Ascending aorta (tissue), 2 donors: Measurements from ENCODE around the gene CTCFL. TPM values are rescaled to one million over a fixed set of nuclear protein-coding genes. Genes with fewer than 3 reads are reported as not detected.

Source experiments
- DNase-seq, 2 donors: peaks; one replicate each; pipeline ENCODE4 v3.0.0-alpha.2; 2019; ENCODE audit warnings: low spot score in 2 of 2
- H3K27ac ChIP-seq, 2 donors: fragments of 200-600 bp; sonication (generic); one replicate each; pipeline ENCODE4 v1.5.1; 2016 to 2017; ENCODE audit warnings: mild to moderate bottlenecking in 1 of 2
- H3K27me3 ChIP-seq: fragments of 200-600 bp; sonication (generic); one replicate; pipeline ENCODE4 v1.5.1; 2017
- H3K36me3 ChIP-seq, 2 donors: fragments of 200-600 bp; sonication (generic); one replicate each; pipeline ENCODE4 v1.5.1; 2016
- H3K4me1 ChIP-seq, 2 donors: fragments of 200-600 bp; sonication (generic); one replicate each; pipeline ENCODE4 v1.5.1; 2016 to 2017; ENCODE audit warnings: mild to moderate bottlenecking in 1 of 2
- H3K4me3 ChIP-seq, 2 donors: fragments of 200-600 bp; sonication (generic); one replicate each; pipeline ENCODE4 v1.5.1; 2016 to 2017; ENCODE audit warnings: mild to moderate bottlenecking in 1 of 2
- H3K9me3 ChIP-seq, 2 donors: fragments of 200-600 bp; sonication (generic); one replicate each; pipeline ENCODE4 v1.5.1; 2016
- intact Hi-C: fragments of 100-400 bp; cut with DNase I; formaldehyde crosslinking; loops from one replicate; pipeline ENCODE4 v1.15.1; 2023
- total RNA-seq: library from RNA; depleted of rRNA; stranded (reverse); fragments of >200 nt; gene quantifications from one replicate; pipeline ENCODE4 v1.1.0, GENCODE V29; 2016
- TF ChIP-seq, protein P1 (sequence below), 3 experiments: fragments of 200-600 bp in 2 of 3; fragments of 450-650 bp in 1 of 3; sonication (generic) in 2 of 3; IDR thresholded peaks; one replicate each; pipeline ENCODE4 v1.5.1; 2016 to 2019; ENCODE audit warnings: antibody characterized with exemption in 3 of 3, mild to moderate bottlenecking in 1 of 3, moderate library complexity in 1 of 3

CTCFL gene
- total RNA-seq, 1 donor from 2014 or later = not detected

DNA sequence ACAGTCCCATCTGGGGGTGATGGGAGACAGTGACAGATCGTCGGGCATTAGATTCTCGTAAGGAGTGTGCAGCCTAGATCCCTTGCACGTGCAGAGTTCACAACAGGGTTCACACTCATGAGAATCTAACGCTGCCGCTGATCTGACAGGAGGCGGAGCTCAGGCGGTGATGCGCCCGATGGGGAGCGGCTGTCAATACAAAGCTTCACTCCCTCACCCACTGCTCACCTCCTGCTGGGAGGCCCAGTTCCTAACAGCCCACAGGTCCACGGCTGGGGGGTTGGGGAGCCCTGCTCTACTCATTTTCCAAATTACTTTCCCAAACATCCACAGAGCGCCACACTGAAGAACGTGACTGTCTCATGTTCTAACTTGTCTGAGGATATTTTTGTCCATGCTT lies 25.3 kb downstream of the CTCFL start:
- intact Hi-C loops = loop anchor here (10.0 kb wide), 1 partner anchor 1535 kb away; the partner anchor contains the start of gene ATP5F1E

DNA sequence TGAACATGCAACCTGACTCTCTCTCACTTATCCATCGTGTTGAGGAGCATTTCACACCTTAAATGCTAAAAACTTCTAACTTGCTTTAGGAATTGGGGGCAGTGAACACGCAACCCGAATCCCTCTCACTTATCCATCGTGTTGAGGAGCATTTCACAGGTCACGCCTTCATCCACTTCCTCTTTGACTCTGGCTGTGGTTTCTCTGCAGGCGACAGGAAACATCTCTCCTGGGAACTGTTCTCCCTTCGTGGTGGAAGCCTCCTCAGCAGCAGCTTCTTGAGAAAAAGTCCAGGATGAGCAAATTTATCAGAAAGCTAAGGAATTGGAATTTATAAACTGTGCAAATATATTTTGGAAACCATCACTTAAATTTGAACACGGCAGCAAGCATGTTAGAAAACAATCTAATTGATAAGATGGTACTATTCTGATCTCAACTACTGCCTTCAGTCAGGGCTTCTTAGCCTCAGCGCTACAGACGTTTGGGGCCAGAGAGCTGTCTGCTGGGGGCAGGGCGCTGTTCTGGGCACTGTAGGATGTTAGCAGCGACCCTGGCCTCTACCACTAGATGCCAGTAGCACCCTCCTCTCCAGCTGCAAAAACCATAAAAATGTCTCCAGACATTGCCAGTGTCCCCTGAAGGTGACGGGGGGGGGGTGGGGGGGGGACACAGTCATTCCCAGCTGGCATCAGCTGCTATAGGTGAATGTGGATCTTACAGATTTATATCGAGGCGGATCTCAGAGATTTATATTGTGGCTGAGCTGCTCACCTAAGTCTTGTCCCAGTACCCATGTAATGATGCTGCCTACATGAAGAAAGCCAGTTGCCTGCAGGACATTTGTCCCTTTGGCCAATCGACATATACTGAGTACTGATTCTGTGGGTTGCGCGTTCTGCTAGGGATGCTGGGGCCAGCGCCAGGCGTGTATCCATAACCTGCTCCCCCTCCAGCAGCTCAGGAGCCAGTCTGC lies 26.2 kb downstream of the CTCFL start:
- Histone ChIP-seq H3K27ac (no peak overlapping the region), H3K36me3 (no peaks in the 10 kb centered on the region), H3K9me3 (no peaks in the 10 kb centered on the region), H3K4me3 (no peak overlapping the region), H3K4me1 (peaks cover 4 to 9% of the 10 kb centered on the region in 2 donors), H3K27me3 (no peaks in the 10 kb centered on the region)
- intact Hi-C loops = loop anchor here (10.0 kb wide), 1 partner anchor 1536 kb away; the partner anchor contains the start of gene ATP5F1E
- no peak for DNase-seq
- TF ChIP-seq, protein P1, sequence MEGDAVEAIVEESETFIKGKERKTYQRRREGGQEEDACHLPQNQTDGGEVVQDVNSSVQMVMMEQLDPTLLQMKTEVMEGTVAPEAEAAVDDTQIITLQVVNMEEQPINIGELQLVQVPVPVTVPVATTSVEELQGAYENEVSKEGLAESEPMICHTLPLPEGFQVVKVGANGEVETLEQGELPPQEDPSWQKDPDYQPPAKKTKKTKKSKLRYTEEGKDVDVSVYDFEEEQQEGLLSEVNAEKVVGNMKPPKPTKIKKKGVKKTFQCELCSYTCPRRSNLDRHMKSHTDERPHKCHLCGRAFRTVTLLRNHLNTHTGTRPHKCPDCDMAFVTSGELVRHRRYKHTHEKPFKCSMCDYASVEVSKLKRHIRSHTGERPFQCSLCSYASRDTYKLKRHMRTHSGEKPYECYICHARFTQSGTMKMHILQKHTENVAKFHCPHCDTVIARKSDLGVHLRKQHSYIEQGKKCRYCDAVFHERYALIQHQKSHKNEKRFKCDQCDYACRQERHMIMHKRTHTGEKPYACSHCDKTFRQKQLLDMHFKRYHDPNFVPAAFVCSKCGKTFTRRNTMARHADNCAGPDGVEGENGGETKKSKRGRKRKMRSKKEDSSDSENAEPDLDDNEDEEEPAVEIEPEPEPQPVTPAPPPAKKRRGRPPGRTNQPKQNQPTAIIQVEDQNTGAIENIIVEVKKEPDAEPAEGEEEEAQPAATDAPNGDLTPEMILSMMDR (IDR thresholded peaks at IDR 0.05) = peak in 1 of 3 experiments; percentile 5

More for the DNA sequence above, 25.3 kb downstream of the CTCFL start:
- TF ChIP-seq, protein P1 (IDR thresholded peaks at IDR 0.05) = no peak
- no peaks in the 10 kb centered on the region for H3K36me3 ChIP-seq
- H3K9me3 ChIP-seq = no peaks in the 10 kb centered on the region
- H3K27me3 ChIP-seq = no peaks in the 10 kb centered on the region
- H3K4me3 ChIP-seq = no peak overlapping the region
- DNase-seq = no peak
- peaks cover under 1 to 4% of the 10 kb centered on the region in 2 donors for H3K4me1 ChIP-seq
- H3K27ac ChIP-seq = no peak overlapping the region

DNA sequence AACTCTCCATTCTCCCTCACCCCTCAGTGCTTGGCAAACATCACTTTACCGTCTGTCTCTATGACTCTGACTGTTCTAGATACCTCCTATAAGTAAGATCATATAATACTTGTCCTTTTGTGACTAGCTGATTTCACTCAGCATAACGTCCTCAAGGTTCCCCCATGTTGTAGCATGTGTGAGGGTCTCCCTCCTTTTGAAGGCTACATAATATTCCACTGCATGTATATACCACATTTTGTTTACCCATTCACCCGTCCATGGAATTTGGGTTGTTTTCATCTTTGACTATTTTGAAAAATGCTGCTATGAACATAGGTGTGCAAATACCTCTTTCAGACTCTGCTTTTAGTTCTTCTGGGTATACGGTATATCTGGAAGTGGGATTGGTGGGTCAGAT lies 28.3 kb downstream of the CTCFL start:
- Histone ChIP-seq H3K9me3 (no peaks in the 10 kb centered on the region), H3K4me1 (peaks cover 4 to 9% of the 10 kb centered on the region in 2 donors), H3K36me3 (no peaks in the 10 kb centered on the region), H3K4me3 (no peak overlapping the region), H3K27ac (no peak overlapping the region), H3K27me3 (no peaks in the 10 kb centered on the region)
- TF ChIP-seq, protein P1 (IDR thresholded peaks at IDR 0.05) = no peak
- intact Hi-C loops = loop anchor here (10.0 kb wide), 1 partner anchor 1538 kb away; the partner anchor contains the start of gene ATP5F1E
- DNase-seq = no peak

DNA sequence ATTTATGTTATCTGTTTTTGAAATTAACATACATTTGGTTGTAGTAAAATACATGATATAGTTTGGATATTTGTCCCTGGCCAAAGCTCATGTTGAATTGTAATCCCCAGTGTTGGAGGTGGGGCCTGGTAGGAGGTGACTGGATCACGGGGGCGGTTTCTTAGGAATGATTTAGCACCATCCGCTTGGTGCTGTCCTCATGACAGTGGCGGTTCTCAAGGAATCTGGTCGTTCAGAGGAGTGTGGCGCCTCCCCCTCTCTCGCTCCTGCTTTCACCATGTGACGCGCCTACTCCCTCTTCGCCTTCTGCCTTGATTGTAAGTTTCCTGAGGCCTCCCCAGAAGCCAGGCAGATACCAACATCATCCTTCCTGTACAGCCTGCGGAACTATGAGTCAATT lies 29.0 kb downstream of the CTCFL start:
- no peak for DNase-seq
- no peaks in the 10 kb centered on the region for H3K27me3 ChIP-seq
- intact Hi-C loops = loop anchor here (1.0 to 10.0 kb wide), 2 partner anchors 115 to 1539 kb away; partner anchors contain the start of gene ATP5F1E
- no peaks in the 10 kb centered on the region for H3K9me3 ChIP-seq
- H3K36me3 ChIP-seq = no peaks in the 10 kb centered on the region
- H3K27ac ChIP-seq = no peak overlapping the region
- H3K4me1 ChIP-seq = peaks cover 4 to 9% of the 10 kb centered on the region in 2 donors
- TF ChIP-seq, protein P1 (IDR thresholded peaks at IDR 0.05) = no peak
- H3K4me3 ChIP-seq = no peak overlapping the region

DNA sequence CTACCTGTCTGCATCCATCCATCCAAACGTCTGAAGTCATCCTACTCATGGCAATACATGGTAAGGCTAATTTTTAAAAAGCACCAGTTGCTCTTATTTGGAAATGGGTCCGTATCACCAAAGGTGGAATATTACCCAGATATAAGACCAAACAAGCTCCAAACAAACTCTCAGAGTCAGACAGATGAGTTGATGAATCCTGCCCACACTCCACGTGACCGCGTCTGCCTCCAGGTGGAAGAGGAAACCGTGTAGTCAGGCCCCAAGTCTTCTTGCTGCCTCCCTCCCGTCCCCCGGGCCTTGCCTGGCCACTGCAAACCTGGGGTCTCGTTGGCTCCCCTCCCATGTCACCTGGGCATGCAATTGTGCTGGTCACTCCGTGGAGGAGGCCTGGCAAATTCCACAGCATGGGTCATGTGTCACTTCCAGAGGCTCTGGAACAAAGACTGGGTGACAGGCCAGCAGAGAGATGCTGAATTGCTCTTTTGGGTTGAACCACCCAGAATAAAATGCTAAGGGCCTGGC lies 31.8 kb downstream of the CTCFL start:
- H3K4me3 ChIP-seq = no peak overlapping the region
- peak in 1 of 2 donors; percentile 55 for DNase-seq
- peaks cover 4 to 9% of the 10 kb centered on the region in 2 donors for H3K4me1 ChIP-seq
- H3K27ac ChIP-seq = no peak overlapping the region
- H3K36me3 ChIP-seq = no peaks in the 10 kb centered on the region
- no peaks in the 10 kb centered on the region for H3K9me3 ChIP-seq
- H3K27me3 ChIP-seq = no peaks in the 10 kb centered on the region
- intact Hi-C loops = loop anchor here (5.0 to 10.0 kb wide), 2 partner anchors 46 to 1542 kb away; partner anchors contain the start of gene ATP5F1E
- TF ChIP-seq, protein P1 (IDR thresholded peaks at IDR 0.05) = no peak
